Stomach (tissue), 4 donors: Measurements from ENCODE around the gene ANKRD10.

Experiments
- CTCF ChIP-seq, 7 experiments: fragments of 450-650 bp in 4 of 7; fragments of 200-600 bp in 3 of 7; sonication (generic) in 3 of 7; IDR thresholded peaks; one replicate each; pipeline ENCODE4 v1.5.1; 2016 to 2019; ENCODE audit warnings: antibody characterized with exemption in 7 of 7, control low read depth in 2 of 7, mild to moderate bottlenecking in 1 of 7
- POLR2A ChIP-seq, 4 donors: fragments of 450-650 bp; IDR thresholded peaks; one replicate each; pipeline ENCODE4 v1.6.1; 2016; ENCODE audit warnings: antibody characterized with exemption in 4 of 4, control low read depth in 2 of 4, mild to moderate bottlenecking in 1 of 4, moderate library complexity in 1 of 4
- POLR2AphosphoS5 ChIP-seq, 3 donors: sonication (generic); formaldehyde crosslinking; IDR thresholded peaks; one replicate each; pipeline ENCODE4 v1.6.1; 2016; ENCODE audit warnings: antibody characterized with exemption in 3 of 3

GRCh38 chr13:110949628-110950027 is 34.8 kb upstream of the ANKRD10 start:
- TF ChIP-seq POLR2A (IDR thresholded peaks at IDR 0.05) (no peak), CTCF (IDR thresholded peaks at IDR 0.05) (no peak), POLR2AphosphoS5 (IDR thresholded peaks at IDR 0.05) (no peak)
